ENCODE data around the gene IQCN. TPM values are rescaled to one million over a fixed set of nuclear protein-coding genes. Genes with fewer than 3 reads are reported as not detected.

IQCN gene, protein sequence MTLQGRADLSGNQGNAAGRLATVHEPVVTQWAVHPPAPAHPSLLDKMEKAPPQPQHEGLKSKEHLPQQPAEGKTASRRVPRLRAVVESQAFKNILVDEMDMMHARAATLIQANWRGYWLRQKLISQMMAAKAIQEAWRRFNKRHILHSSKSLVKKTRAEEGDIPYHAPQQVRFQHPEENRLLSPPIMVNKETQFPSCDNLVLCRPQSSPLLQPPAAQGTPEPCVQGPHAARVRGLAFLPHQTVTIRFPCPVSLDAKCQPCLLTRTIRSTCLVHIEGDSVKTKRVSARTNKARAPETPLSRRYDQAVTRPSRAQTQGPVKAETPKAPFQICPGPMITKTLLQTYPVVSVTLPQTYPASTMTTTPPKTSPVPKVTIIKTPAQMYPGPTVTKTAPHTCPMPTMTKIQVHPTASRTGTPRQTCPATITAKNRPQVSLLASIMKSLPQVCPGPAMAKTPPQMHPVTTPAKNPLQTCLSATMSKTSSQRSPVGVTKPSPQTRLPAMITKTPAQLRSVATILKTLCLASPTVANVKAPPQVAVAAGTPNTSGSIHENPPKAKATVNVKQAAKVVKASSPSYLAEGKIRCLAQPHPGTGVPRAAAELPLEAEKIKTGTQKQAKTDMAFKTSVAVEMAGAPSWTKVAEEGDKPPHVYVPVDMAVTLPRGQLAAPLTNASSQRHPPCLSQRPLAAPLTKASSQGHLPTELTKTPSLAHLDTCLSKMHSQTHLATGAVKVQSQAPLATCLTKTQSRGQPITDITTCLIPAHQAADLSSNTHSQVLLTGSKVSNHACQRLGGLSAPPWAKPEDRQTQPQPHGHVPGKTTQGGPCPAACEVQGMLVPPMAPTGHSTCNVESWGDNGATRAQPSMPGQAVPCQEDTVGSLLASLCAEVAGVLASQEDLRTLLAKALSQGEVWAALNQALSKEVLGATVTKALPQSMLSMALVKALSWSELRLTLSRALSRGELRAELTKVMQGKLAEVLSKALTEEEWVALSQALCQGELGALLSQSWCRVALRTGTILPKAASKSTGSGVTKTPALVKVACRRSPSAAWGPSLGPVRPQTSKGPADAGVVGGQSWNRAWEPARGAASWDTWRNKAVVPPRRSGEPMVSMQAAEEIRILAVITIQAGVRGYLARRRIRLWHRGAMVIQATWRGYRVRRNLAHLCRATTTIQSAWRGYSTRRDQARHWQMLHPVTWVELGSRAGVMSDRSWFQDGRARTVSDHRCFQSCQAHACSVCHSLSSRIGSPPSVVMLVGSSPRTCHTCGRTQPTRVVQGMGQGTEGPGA (N-terminal part only)
- 0.58 to 1.0 TPM (median 0.78 TPM) in 5 replicates for total RNA-seq (2022; extraction: Qiagen RNA extraction)

GRCh38 chr19:18274219-18274780, at the start of gene IQCN:
TSS of gene IQCN (minus strand) at chr19:18274452. CDS start at chr19:18269478, 4,974 bp downstream.

GRCh38 chr19:18322759-18323460, 48.7 kb upstream of the IQCN start, which contains the start of gene LSM4:
TSS of gene LSM4 (minus strand) at chr19:18323076. CDS start at chr19:18323020, 56 bp downstream.

DNA sequence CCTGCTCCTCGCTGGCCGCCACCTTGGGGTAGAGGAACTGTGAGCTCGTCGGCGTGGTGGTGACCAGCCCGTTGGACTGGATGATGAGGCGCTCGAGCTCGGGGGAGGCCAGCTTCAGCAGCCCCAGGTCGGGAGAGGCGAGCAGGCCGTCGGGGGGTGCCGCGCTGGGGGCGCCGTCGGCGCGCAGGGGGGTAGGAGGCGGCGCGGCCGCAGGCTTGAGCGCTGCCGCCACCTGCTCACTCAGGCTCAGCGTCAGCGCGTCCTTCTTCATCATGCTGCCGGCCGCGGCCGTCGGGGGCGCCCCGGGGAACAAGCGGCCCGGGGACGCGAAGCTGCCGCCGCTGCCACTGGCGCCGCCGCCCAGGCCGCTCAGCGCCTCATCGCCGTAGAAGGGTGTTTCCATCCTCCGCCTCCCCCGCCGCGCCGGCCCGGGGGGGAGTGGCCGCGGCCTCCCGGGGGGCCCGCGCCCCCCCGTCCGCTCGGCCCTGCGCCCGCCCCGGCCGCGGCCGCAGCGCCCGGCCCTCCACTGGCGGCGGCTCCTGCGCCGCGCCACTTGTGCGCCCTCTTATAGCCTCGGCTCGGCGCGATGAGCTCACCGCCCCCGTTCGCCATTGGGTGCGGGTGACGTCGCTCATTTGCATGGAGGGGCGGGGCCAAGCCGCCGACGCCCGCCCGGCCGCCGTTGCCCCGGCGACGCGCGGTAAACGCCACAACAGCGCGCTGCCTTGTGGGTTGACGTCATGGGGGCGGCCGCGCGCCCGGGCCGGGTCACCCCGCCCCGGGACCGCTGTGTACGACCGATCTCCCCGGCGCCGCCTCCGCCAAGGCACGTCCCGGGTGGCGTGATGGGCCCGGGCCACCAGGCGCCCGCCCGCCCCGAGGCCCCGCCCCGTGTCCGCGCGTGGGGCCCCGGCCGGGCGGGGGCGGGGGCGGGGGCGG, 7.1 kb upstream of the IQCN start, which contains the start of gene JUND:
Gene JUND (minus strand): TSS at position 541 of the 939 bp plus-strand sequence. CDS start 138 bp downstream, at position 403.

DNA sequence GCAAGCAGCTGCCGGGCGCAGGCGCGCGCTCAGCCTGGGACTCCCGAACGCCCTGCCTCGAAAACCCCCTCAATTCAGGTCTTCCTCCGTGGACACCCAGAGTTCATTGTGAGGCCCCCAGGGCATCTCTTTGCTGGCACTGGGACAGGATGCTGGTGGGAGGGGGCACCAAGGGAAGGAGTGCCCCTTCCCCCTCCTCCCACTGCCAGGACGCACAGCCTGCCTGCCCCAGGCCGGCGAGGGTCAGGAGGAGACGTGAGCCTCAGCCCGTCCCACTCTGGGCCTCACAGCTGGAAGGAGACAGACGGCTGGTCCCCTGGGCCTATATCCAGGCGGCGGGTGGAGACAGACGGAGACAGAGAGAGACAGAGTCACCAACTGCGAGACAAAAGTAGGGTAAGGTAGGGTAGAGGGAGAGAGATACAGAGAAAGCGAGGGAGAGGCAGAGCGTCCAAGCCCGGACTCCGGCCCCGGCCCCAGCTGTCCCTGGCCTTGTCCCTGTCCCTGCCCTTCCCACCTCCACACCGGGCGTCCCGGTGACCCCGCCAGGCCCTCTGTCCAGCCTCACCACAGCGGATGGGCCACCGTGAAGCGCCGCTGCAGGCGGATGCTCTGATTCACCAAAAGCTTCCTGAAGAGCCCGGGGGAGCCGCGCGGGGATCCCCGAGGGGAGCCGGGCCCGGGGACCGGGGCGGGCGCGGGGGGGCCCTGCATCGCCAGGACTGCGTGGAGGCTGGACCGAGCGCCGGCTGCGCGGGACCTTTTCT, 48.4 kb downstream of the IQCN start, which contains the start of gene PDE4C:
Gene PDE4C (minus strand): TSS at position 737 of the 767 bp plus-strand sequence. CDS start 23 bp downstream, at position 714.

Other genes starting within 250 kb of the IQCN start
- gene IL12RB1, start 187.5 kb downstream of the IQCN start, total RNA-seq (2022; extraction: Qiagen RNA extraction), result not detected in 5 replicates
- gene MAST3, start 176.7 kb downstream of the IQCN start, total RNA-seq (2022; extraction: Qiagen RNA extraction), result 1.8 to 2.7 TPM (median 2.1 TPM) in 5 replicates
- gene PIK3R2, start 121.3 kb downstream of the IQCN start, total RNA-seq (2022; extraction: Qiagen RNA extraction), result 2.0 to 13.2 TPM (median 10.1 TPM) in 5 replicates
- gene IFI30, start 100.6 kb downstream of the IQCN start, total RNA-seq (2022; extraction: Qiagen RNA extraction), result 11.4 to 18.5 TPM (median 15.0 TPM) in 5 replicates
- gene MPV17L2, start 81.2 kb downstream of the IQCN start, total RNA-seq (2022; extraction: Qiagen RNA extraction), result 8.5 to 12.0 TPM (median 11.4 TPM) in 5 replicates
- 0.38 to 0.86 TPM (median 0.75 TPM) in 5 replicates for gene RAB3A, start 70.4 kb downstream of the IQCN start, total RNA-seq (2022; extraction: Qiagen RNA extraction)
- 0.20 to 0.63 TPM (median 0.33 TPM) in 5 replicates for gene PDE4C, start 48.0 kb downstream of the IQCN start, total RNA-seq (2022; extraction: Qiagen RNA extraction)
- 21.8 to 47.6 TPM (median 41.7 TPM) in 5 replicates for gene JUND, start 7.2 kb upstream of the IQCN start, total RNA-seq (2022; extraction: Qiagen RNA extraction)
- 199 to 250 TPM (median 235 TPM) in 5 replicates for gene LSM4, start 48.6 kb upstream of the IQCN start, total RNA-seq (2022; extraction: Qiagen RNA extraction)
- gene PGPEP1, start 66.1 kb upstream of the IQCN start, total RNA-seq (2022; extraction: Qiagen RNA extraction), result 2.3 to 3.5 TPM (median 2.8 TPM) in 5 replicates
- 11.9 to 24.9 TPM (median 20.6 TPM) in 5 replicates for gene GDF15, start 111.7 kb upstream of the IQCN start, total RNA-seq (2022; extraction: Qiagen RNA extraction)
- gene LRRC25, start 123.2 kb upstream of the IQCN start, total RNA-seq (2022; extraction: Qiagen RNA extraction), result not detected in 5 replicates
- gene SSBP4, start 144.9 kb upstream of the IQCN start, total RNA-seq (2022; extraction: Qiagen RNA extraction), result 31.8 to 51.7 TPM (median 46.8 TPM) in 5 replicates
- 25.7 to 42.9 TPM (median 40.8 TPM) in 5 replicates for gene ISYNA1, start 163.7 kb upstream of the IQCN start, total RNA-seq (2022; extraction: Qiagen RNA extraction)
- gene ELL, start 247.6 kb upstream of the IQCN start, total RNA-seq (2022; extraction: Qiagen RNA extraction), result 4.4 to 5.9 TPM (median 5.2 TPM) in 5 replicates

All from A549 treated with Hydrocortisone at 1 μM for 4 hours (cell line).